ENCODE results near the gene PSTPIP2. TPM values are rescaled to one million over a fixed set of nuclear protein-coding genes. Genes with fewer than 3 reads are reported as not detected.
A peak's percentile ranks its signal among the peaks of the same experiment; 100 is the strongest.
"Not testable (repeated sequence)": the region's sequence is repeated elsewhere in the genome, so short reads cannot be mapped to it uniquely, and the experiment has no call there.

PSTPIP2 gene
- total RNA-seq, 4 donors from 2014 or later, result 1.9 to 4.3 (median 2.9) TPM

- Histone ChIP-seq H3K27me3 (no peaks in the 10 kb centered on the region), H3K4me1 (peaks cover 14 to 27% of the 10 kb centered on the region in 2 donors), H3K4me3 (replicated peaks in 1 of 3) (peak overlapping the region; percentile 80 to 92 (median 88)), H3K27ac (peak overlapping the region; percentile 86 to 93 (median 92)), H3K36me3 (peaks cover 9 to 19% of the 10 kb centered on the region in 2 donors), H3K9me3 (no peaks in the 10 kb centered on the region)
- WGBS, 2 donors, result 0 to 1% methylated on average over 8 of the region's 8 CpGs
- DNase-seq, result peak; percentile 13 to 16
- intact Hi-C loops (cut with DNase I), result no loop called here
- TF ChIP-seq CTCF (IDR thresholded peaks at IDR 0.05), result no peak
- TF ChIP-seq POLR2A (IDR thresholded peaks at IDR 0.05), result no peak
Observed at GRCh38 chr18:46097431-46097800, 25.4 kb upstream of the PSTPIP2 start.

GRCh38 chr18:46096651-46097300 lies 24.7 kb upstream of the PSTPIP2 start:
- peak; percentile 20 to 21 for DNase-seq
- intact Hi-C loops (cut with DNase I), result no loop called here
- Histone ChIP-seq H3K9me3 (no peaks in the 10 kb centered on the region), H3K27me3 (no peaks in the 10 kb centered on the region), H3K4me1 (peaks cover 14 to 27% of the 10 kb centered on the region in 2 donors), H3K4me3 (replicated peaks in 1 of 3) (peak overlapping the region; percentile 80 to 92 (median 88)), H3K36me3 (peaks cover 13 to 25% of the 10 kb centered on the region in 2 donors), H3K27ac (peak overlapping the region; percentile 86 to 93 (median 92))
- TF ChIP-seq POLR2A (IDR thresholded peaks at IDR 0.05) (no peak), CTCF (IDR thresholded peaks at IDR 0.05) (no peak)
- 30 to 39% methylated on average over 22 of the region's 22 CpGs for WGBS, 2 donors

GRCh38 chr18:46095532-46095931 lies 23.5 kb upstream of the PSTPIP2 start:
- DNase-seq, result no peak
- TF ChIP-seq POLR2A (IDR thresholded peaks at IDR 0.05) (no peak), CTCF (IDR thresholded peaks at IDR 0.05) (no peak)
- Histone ChIP-seq H3K9me3 (no peaks in the 10 kb centered on the region), H3K27ac (no peak overlapping the region), H3K36me3 (peaks cover 25 to 38% of the 10 kb centered on the region in 2 donors), H3K27me3 (no peaks in the 10 kb centered on the region), H3K4me3 (replicated peaks in 1 of 3) (no peak overlapping the region), H3K4me1 (peaks cover 14 to 27% of the 10 kb centered on the region in 2 donors)
- WGBS, 2 donors, result 95 to 99% methylated on average over 10 of the region's 10 CpGs
- intact Hi-C loops (cut with DNase I), result no loop called here

GRCh38 chr18:46088501-46088900 lies 16.4 kb upstream of the PSTPIP2 start:
- WGBS, 2 donors, result 69 to 82% methylated on average over 8 of the region's 8 CpGs
- DNase-seq; intact Hi-C loops (cut with DNase I); H3K4me1 ChIP-seq; H3K27ac ChIP-seq; H3K4me3 ChIP-seq (replicated peaks in 1 of 3); H3K9me3 ChIP-seq; H3K27me3 ChIP-seq: not testable (repeated sequence)
- H3K36me3 ChIP-seq, result peaks cover 91 to 98% of the 10 kb centered on the region in 2 donors

- no peak for DNase-seq
- peaks cover 80 to 87% of the 10 kb centered on the region in 2 donors for H3K36me3 ChIP-seq
Observed at GRCh38 chr18:46084431-46084830, 12.4 kb upstream of the PSTPIP2 start.

More at GRCh38 chr18:46084431-46084830, 12.4 kb upstream of the PSTPIP2 start:
- no peak overlapping the region for H3K27ac ChIP-seq
- H3K27me3 ChIP-seq, result no peaks in the 10 kb centered on the region
- no peaks in the 10 kb centered on the region for H3K4me1 ChIP-seq
- no peaks in the 10 kb centered on the region for H3K9me3 ChIP-seq
- WGBS, 2 donors, result 85 to 96% methylated on average over 2 of the region's 2 CpGs
- intact Hi-C loops (cut with DNase I), result no loop called here
- TF ChIP-seq POLR2A (IDR thresholded peaks at IDR 0.05) (no peak), CTCF (IDR thresholded peaks at IDR 0.05) (no peak)
- no peak overlapping the region for H3K4me3 ChIP-seq (replicated peaks in 1 of 3)
